GM21367 (cell line): ENCODE results near the gene ATG2A.

ENCODE experiments used
- ATAC-seq: cut with Tn5 transposase; IDR thresholded peaks from one replicate; pipeline ENCODE4 v1.9.1; 2021; ENCODE audit not compliant: unreplicated experiment

The ATG2A gene

DNA sequence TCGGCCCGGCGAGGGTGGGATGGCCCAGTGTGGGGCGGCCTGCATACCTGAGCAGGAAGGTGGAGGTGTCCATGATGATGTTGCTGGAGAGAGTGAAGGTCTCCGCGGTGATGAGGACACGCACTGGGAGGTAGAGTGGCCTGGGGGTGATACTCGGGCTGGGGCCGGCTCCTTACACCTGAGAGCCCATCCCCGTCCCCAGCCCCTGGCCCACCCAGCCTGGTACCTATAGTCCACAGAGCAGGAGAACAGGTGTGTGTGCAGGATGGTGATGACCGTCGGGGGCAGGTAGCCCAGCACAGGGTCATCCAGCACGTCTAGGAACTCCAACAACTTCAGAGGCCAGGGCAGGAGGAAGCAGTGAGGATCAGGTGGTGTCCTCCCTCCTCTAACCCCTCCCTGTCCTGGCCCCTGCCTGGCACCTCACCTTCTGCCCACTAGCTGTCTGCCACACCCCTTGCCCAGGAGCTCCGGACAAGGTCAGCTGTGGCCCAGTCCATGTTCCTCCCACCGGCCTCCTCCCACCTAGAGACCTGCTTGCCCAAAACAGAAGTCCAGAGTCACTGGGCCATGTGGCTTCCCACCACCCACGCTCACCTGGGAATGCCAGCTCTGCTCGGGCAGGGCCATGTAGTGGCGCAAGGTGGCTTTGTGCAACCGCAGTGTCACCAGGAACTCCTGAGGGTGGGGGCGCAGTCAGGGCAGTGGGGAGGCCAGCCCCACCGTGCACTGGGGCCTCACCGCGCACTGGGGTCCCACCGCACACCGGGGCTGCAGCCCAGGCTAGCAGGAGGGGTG is 11.3 kb downstream of the ATG2A start:
- no peak for ATAC-seq

DNA sequence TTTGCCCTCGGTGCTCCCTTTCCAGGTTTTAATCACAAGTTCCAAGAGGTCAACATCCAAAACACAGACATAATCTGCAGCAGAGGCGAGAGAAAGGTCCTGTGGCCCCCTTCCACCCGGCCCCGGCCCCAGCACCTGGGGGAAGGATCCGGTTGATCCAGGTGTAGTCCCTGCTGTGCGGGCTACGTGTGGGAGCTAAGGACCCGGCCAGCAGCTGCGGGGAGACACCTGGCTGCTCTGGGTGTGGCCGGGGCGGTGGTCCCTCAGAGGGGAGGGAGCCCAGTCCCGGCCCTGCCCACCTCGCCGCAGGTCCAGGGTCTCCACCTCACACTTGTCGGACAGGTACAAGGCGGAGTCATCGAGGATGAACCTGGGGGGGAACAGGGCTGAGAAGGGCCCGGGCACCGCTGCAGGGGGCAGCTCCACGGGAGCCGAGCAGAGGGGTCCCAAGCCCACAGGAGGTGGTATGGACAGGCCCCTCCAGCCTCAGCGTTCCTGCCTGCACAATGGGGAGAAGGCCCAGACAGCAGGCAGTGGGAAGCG is 13.6 kb downstream of the ATG2A start:
- ATAC-seq, result no peak

GRCh38 chr11:64902102-64902900 is 14.7 kb downstream of the ATG2A start:
- no peak for ATAC-seq

GRCh38 chr11:64900774-64901173 is 16.2 kb downstream of the ATG2A start:
- no peak for ATAC-seq

GRCh38 chr11:64900263-64900678 is 16.7 kb downstream of the ATG2A start:
- no peak for ATAC-seq

GRCh38 chr11:64898541-64898940 is 18.5 kb downstream of the ATG2A start:
- ATAC-seq, result no peak

- no peak for ATAC-seq
Observed at GRCh38 chr11:64898076-64898445, 18.9 kb downstream of the ATG2A start.

DNA sequence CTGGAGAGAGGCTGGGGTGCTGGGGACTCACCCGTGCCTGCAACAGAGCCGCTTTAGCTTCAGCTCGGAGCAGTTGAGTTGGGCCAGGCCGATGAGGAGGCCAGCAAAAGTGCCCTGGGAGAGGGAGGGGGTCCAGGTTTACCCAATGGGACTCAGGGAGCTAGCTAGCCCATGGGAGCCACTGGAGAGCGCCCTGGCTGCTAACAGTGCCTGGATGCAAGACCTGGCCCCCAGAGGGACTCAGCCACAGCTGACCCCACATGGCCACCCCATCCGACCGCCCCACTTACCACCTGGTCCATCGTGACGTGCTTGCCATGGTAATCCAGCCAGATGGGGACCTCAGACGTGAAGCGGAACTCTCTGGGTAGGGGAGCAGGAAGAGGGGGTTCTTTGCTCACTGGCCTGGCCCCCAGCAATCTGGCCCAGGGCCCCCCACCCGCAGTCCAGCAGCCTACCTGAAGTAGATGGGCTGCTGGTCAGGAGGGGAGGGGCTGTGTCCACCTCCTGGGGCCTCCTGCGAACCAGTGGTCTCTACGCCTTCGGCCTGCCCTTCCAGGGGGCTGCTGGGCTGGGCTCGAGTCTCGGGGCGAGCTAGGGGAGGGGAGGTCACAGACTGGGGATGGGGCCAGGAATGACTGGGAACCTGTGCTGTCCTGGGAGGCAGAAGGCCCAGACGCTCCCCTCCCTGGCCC is 19.5 kb downstream of the ATG2A start:
- ATAC-seq, result no peak

DNA sequence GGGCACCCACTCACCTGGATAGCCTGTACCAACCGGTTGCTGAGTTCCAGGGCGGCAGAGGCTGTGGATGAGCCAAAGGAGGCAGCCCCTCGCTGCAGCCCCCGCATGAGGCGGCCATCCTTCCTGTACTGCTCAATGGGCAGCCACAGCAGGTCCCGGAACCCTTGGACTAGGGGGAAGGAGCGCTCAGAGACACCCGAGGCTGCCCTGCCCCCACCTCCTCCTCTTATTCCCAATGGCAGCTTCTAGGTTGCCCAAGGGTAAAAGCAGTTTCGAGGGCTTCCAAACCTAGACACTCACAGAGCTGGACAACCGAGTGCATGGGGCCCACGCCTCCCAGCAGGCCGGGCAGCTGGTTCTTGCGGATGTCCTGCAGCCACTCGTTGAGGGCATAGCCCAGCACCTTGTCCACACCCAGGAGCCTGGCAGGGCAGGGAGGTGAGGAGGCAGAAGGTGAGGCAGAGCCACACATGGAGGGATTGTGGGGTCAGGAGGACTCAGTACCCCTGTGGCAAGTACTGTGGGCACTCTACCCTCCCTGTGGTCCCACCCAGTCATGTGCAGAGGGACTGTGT is 20.5 kb downstream of the ATG2A start:
- ATAC-seq, result no peak

GRCh38 chr11:64894812-64895452 is 22.1 kb downstream of the ATG2A start:
- no peak for ATAC-seq

DNA sequence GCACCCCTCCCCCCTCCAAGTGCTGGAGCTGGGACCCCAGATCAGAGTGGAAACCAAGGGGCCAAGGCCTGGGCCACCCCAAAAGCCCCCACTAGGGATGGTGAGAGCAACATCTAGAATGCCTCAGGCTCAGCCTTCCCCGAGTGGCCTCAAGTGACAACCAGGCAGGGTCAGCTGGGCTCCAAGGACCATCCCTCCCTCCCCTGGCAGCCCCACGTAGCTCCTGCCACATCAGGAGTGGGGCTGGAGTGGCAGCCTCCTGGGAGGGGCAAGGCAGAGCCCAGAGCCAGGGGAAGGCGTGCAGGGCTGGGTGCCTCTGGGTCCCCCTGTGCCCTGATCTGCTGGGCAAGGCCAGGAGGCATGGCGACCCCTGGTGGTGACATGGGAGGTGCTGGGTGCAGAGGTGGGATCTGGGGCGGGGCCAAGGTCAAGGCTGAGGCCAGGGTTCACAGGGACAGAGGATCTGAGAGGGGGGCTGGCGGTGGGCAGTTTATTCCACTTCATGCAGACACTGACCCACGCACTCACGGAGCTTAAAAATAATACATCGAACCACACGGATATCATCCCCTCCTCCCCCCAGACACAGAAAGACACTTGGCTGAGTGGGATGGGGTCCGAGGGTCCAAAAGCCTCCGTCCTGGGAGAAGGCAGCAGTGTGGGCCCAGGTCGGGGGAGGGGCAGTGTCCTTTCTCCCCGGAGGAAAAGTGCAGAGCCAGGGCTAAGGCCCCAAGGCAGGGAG is 22.8 kb downstream of the ATG2A start:
- ATAC-seq, result no peak

DNA sequence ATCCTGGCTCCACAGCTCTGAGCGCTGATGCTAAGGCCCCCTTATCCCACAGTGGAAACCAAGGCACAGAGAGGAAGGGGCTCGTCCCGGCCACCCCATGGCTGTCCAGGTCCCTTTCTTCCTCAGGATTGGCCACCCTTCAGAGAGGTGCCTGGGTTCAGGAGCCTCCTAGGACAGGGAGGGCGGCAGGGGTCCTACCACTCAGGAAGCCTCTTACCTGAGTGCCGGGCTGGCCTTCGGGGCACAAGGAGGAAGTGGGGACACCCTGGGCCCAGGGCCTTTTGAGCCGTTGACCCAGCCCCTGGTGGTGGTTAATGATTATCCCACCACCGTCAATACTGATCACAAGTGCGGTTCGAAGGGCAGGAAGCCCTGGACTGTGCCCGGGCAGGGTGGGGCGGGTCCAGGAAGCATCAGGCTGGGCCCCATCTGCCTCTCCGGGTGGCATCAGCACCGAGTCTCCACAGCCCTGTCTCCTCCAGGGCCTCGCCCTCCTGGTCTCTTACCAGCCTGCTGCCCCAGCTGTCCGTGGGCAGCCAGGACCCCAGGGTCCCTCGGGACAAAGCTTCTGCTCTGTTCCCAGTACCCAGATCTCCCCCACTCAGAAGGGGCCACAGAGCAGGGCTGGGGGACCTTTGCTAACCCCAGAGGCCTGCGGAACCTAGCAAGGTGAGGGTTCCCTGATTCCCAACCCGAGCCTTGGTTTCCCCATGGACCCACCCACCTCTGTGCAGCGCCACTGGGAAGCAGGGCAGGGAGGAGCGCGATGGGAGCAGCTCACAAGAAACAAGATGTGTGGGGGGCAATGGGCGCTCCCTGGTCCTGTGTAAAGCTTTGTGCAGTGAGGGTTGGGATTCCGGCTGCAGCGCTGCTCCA is 23.6 kb downstream of the ATG2A start:
- ATAC-seq, result no peak

GRCh38 chr11:64892838-64893193 is 24.2 kb downstream of the ATG2A start:
- no peak for ATAC-seq

- no peak for ATAC-seq
Observed at GRCh38 chr11:64892411-64892831, 24.6 kb downstream of the ATG2A start.

DNA sequence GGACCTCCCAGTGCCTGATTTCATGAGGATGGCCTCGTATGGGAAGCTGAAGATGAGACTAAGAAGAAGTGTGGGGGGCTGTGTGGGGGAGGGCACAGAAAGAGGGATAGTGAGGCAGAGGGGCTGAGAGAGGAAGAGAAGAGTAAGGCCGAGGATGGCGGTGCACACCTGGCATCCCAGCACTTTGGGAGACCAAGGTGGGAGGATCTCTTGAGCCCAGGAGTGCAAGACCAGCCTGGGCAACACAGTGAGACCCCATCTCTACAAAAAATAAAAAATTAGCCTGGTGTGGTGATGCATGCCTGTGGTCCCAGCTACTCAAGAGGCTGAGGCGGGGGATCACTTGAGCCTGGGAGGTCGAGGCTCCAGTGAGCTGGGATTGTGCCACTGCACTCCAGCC is 25.1 kb downstream of the ATG2A start:
- ATAC-seq, result no peak

DNA sequence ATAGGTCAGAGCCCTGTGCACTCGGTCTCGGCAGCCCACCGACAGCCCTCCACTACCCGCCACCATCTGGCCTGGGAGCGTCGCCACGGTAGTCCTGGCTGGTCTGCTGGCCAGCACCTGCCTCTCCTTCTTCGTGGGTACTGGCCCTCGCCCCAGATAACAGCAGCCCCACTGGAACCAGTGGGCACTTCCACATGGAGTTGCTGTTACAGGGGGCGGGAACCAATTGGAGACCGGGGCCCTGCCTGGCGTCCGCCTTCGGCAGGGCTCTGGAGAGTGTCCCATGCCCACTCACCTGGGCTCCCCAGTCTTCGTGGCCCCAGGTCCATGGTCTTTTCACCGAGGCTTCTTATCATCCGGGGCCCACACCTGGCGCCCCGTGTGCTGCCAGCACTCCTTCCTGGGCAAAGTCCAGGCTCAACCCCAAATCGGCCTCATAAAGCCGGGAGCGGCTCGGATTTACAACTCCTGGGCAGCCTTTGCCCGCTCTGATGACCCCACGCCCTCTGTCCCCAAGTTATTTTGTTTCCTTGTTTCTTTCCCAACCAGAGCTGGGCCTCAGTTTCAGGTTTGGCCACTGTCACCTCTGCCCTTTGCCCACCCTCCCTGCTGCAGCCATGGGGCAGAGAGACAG is 25.7 kb downstream of the ATG2A start:
- ATAC-seq, result no peak

GRCh38 chr11:64890522-64890939 is 26.5 kb downstream of the ATG2A start:
- no peak for ATAC-seq

GRCh38 chr11:64888729-64889511 is 28.1 kb downstream of the ATG2A start:
- no peak for ATAC-seq
